C4-2B (cell line): ENCODE data around the gene CRYGN.
A peak's percentile ranks its signal among the peaks of the same experiment; 100 is the strongest.

Experiments
- H3K27ac ChIP-seq: fragments of 450-650 bp; 2 replicates; pipeline ENCODE4 v1.5.1; 2017
- CTCF ChIP-seq: fragments of 450-650 bp; conservative IDR thresholded peaks from 2 replicates; pipeline ENCODE4 v1.5.1; 2017; ENCODE audit warnings: mild to moderate bottlenecking
- ZFX ChIP-seq: fragments of 450-650 bp; IDR thresholded peaks from 2 replicates; pipeline ENCODE4 v1.6.1; 2017

The CRYGN gene

GRCh38 chr7:151453326-151453791 lies 13.4 kb upstream of the CRYGN start:
- H3K27ac ChIP-seq: no peak overlapping the region
- TF ChIP-seq ZFX (no peak), CTCF (no peak)

- no peak overlapping the region for H3K27ac ChIP-seq
- no peak for TF ChIP-seq ZFX
- TF ChIP-seq CTCF: no peak
Observed at GRCh38 chr7:151452680-151453325, 12.9 kb upstream of the CRYGN start.

DNA sequence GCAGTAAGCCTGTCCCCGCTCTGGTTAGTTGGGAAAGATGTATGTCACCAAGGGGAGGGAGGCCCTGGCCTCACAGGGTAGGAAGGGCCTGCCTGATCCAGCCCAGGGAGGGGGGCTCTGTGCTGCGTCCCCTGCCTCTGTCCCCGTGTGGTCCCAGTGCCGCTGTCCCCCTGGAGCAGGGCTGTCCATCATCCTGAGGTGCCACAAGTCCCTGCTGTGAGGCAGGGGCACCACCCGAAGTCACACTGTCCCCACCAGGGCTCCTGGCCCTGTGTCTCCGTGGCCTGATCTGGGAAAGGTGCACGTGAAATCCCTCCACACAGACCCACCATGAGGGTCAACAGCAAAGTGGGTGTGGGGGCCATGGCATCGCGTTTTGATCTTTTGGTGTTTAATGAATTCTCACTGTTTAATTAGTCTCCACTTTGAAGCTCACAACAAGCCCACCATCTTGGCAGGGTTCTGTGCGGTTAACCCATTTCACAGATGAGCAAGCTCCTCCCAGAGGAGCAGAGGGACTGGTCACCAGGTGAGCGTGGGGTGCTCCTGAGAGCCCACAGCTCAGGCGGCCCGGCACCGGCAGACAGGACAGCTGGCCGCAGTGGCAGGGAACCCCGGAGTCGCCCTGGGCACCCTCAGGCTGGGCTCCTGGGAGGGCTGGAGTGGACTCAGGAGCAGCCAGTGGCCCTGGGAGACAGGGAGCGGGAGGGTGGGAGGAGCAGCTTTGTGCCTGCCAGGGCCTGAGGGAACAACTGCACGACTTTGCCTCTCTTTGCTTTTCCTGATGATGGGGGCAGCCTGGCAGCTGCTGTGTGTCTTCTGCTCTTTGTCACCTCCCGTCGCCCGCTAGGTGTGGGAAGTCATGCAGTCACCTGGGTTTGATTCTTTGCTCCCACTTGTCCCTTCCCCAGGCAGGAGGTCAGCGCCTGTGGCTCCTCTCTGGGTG lies 12.0 kb upstream of the CRYGN start:
- H3K27ac ChIP-seq: no peak overlapping the region
- TF ChIP-seq CTCF (no peak), ZFX (no peak)

GRCh38 chr7:151451156-151451555 lies 11.2 kb upstream of the CRYGN start:
- TF ChIP-seq ZFX (no peak), CTCF (no peak)
- H3K27ac ChIP-seq: no peak overlapping the region

GRCh38 chr7:151449990-151450389 lies 10.0 kb upstream of the CRYGN start:
- H3K27ac ChIP-seq: no peak overlapping the region
- no peak for TF ChIP-seq CTCF
- TF ChIP-seq ZFX: no peak

GRCh38 chr7:151448261-151449252 lies 8.6 kb upstream of the CRYGN start:
- no peak overlapping the region; the same call in 1 of the 2 replicates for H3K27ac ChIP-seq
- TF ChIP-seq ZFX: no peak
- peak; percentile 95 for TF ChIP-seq CTCF
